ENCODE data around the gene C9orf50.
A peak's percentile ranks its signal among the peaks of the same experiment; 100 is the strongest.

C9orf50 gene

DNA sequence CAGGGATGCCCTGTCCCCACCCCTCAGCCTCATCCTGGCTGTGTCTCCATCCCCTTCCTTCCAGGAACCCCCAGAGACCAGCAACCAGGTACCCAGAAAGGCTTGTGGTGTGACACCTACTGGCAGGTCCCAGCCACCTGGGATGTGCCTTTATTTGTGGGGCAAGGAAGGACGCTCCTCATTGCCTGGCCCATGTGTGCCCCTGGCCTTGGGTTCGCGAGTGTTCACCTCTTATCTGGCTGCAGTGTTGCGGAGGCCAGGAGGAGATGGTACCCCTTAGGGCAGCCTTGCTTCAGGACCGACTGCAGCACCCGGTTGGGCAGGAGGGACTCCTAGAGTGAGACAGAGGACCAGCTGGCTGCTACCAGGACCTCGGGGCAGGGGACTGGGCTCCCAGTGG is 8.8 kb downstream of the C9orf50 start:
- TF ChIP-seq, protein P1, sequence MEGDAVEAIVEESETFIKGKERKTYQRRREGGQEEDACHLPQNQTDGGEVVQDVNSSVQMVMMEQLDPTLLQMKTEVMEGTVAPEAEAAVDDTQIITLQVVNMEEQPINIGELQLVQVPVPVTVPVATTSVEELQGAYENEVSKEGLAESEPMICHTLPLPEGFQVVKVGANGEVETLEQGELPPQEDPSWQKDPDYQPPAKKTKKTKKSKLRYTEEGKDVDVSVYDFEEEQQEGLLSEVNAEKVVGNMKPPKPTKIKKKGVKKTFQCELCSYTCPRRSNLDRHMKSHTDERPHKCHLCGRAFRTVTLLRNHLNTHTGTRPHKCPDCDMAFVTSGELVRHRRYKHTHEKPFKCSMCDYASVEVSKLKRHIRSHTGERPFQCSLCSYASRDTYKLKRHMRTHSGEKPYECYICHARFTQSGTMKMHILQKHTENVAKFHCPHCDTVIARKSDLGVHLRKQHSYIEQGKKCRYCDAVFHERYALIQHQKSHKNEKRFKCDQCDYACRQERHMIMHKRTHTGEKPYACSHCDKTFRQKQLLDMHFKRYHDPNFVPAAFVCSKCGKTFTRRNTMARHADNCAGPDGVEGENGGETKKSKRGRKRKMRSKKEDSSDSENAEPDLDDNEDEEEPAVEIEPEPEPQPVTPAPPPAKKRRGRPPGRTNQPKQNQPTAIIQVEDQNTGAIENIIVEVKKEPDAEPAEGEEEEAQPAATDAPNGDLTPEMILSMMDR (IDR thresholded peaks at IDR 0.05; ENCODE audit: poor library complexity, severe bottlenecking): no peak
- no peak overlapping the region for H3K4me3 ChIP-seq (ENCODE audit: severe bottlenecking)
- H3K27me3 ChIP-seq (ENCODE audit: insufficient read depth, poor library complexity, severe bottlenecking): no peaks in the 10 kb centered on the region
- H3K9me3 ChIP-seq (ENCODE audit: severe bottlenecking): no peaks in the 10 kb centered on the region
- H3K4me1 ChIP-seq (ENCODE audit: insufficient read depth, poor library complexity, severe bottlenecking): peaks cover 6% of the 10 kb centered on the region
- no peak overlapping the region for H3K27ac ChIP-seq (ENCODE audit: poor library complexity, severe bottlenecking)
- ATAC-seq (ENCODE audit: low read depth): no peak
- no peaks in the 10 kb centered on the region for H3K36me3 ChIP-seq (ENCODE audit: low read depth)
- no peak for DNase-seq (ENCODE audit: low spot score)

DNA sequence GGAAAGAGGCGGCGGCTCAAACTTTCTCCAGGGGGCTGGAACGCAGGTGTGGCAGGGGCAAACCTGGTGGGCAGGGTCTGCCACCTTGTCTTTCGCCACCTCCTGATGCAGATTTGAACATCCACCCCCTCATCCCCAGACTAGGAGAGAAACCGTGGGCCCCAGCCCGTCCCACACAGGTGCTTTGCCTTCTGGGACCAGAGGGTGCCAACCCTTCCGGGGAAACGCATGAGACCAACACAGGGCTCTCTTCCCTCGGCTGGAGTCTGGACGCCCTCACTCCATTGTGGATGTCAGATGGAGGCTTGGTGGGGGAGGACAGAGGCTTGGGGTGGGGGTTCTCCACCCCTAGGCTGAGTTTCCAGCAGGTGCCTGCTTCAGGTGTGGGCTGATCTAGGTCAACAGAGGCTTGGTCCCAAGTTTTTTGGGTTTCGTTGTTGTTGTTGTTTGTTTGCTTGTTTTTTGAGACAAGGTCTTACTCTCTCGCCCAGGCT is 9.5 kb downstream of the C9orf50 start:
- TF ChIP-seq, protein P1 (IDR thresholded peaks at IDR 0.05; ENCODE audit: poor library complexity, severe bottlenecking): no peak

DNA sequence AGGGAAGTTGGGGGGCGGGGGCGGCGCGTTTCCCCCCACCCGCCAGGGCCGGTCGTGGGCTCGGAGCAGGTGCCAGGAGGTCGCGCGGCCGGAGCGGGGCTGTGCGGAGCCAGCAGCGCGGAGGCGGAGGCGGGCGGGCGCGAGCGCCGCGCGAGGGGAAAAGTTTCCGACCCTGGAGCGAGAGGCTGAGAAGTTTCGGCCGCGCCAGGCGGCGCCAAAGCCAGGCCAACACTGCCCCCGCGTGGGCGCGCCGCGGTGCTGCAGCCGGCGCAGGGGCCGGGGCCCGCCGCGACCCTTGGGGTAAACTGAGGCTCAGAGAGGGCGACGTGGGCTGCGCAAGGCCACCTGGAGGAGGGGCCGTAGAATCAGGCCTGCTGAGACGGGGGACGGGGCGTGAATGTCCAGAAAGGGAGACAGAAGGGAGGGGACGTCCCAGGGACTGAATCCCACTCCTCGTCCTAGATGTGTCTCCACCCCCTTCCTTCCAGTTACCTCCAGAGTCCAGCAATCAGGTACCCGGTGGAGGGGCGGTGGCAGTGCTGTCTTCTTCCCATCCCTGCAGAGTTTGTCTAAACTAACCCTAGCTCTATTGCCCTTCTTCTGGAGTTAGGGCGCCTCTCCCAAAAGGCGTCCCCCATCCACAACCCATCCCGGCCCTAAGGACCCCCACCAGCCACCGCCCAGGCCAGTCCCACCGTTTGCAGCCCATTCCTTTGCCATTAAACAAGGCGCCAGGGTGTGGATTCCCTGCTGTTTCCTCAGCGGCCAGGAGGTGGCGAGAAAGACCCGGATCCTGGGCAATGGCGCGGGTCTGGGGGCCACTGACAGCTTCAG is 10.2 kb downstream of the C9orf50 start:
- H3K27ac ChIP-seq (ENCODE audit: poor library complexity, severe bottlenecking): peak overlapping the region; percentile 19
- H3K4me3 ChIP-seq (ENCODE audit: severe bottlenecking): peak overlapping the region; percentile 59
- H3K36me3 ChIP-seq (ENCODE audit: low read depth): no peaks in the 10 kb centered on the region
- DNase-seq (ENCODE audit: low spot score) (no peak), ATAC-seq (ENCODE audit: low read depth) (peak; percentile 43)
- TF ChIP-seq, protein P1 (IDR thresholded peaks at IDR 0.05; ENCODE audit: poor library complexity, severe bottlenecking): peak; percentile 94
- H3K27me3 ChIP-seq (ENCODE audit: insufficient read depth, poor library complexity, severe bottlenecking): no peaks in the 10 kb centered on the region
- peaks cover 6% of the 10 kb centered on the region for H3K4me1 ChIP-seq (ENCODE audit: insufficient read depth, poor library complexity, severe bottlenecking)
- no peaks in the 10 kb centered on the region for H3K9me3 ChIP-seq (ENCODE audit: severe bottlenecking)

More for the DNA sequence above, 9.5 kb downstream of the C9orf50 start:
- no peak for DNase-seq (ENCODE audit: low spot score)
- Histone ChIP-seq H3K4me1 (ENCODE audit: insufficient read depth, poor library complexity, severe bottlenecking) (peaks cover 6% of the 10 kb centered on the region), H3K9me3 (ENCODE audit: severe bottlenecking) (no peaks in the 10 kb centered on the region), H3K27ac (ENCODE audit: poor library complexity, severe bottlenecking) (no peak overlapping the region), H3K27me3 (ENCODE audit: insufficient read depth, poor library complexity, severe bottlenecking) (no peaks in the 10 kb centered on the region), H3K36me3 (ENCODE audit: low read depth) (no peaks in the 10 kb centered on the region), H3K4me3 (ENCODE audit: severe bottlenecking) (no peak overlapping the region)
- ATAC-seq (ENCODE audit: low read depth): no peak

DNA sequence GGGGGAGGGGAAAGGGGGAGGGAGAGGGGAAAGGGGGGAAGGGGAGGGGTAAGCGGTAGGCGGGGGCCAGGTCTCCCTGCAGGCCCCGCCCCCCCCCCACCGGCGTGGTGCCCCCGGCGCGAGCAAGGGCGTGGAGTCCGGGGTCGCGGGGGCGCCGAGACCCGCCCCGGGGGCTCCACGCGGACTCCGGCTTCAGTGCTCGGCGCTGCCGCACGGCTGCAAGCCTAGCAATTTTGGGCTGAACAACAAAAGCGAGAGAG is 10.8 kb downstream of the C9orf50 start:
- no peak for ATAC-seq (ENCODE audit: low read depth)
- Histone ChIP-seq H3K27ac (ENCODE audit: poor library complexity, severe bottlenecking) (peak overlapping the region; percentile 19), H3K4me3 (ENCODE audit: severe bottlenecking) (peak overlapping the region; percentile 59), H3K27me3 (ENCODE audit: insufficient read depth, poor library complexity, severe bottlenecking) (no peaks in the 10 kb centered on the region), H3K36me3 (ENCODE audit: low read depth) (no peaks in the 10 kb centered on the region), H3K4me1 (ENCODE audit: insufficient read depth, poor library complexity, severe bottlenecking) (peaks cover 6% of the 10 kb centered on the region), H3K9me3 (ENCODE audit: severe bottlenecking) (no peaks in the 10 kb centered on the region)
- TF ChIP-seq, protein P1 (IDR thresholded peaks at IDR 0.05; ENCODE audit: poor library complexity, severe bottlenecking): no peak
- no peak for DNase-seq (ENCODE audit: low spot score)

Data from RWPE2 (cell line).